ENCODE results near the gene CRYBB2.
"Not testable (repeated sequence)": the region's sequence is repeated elsewhere in the genome, so short reads cannot be mapped to it uniquely, and the experiment has no call there.

Gene CRYBB2

DNA sequence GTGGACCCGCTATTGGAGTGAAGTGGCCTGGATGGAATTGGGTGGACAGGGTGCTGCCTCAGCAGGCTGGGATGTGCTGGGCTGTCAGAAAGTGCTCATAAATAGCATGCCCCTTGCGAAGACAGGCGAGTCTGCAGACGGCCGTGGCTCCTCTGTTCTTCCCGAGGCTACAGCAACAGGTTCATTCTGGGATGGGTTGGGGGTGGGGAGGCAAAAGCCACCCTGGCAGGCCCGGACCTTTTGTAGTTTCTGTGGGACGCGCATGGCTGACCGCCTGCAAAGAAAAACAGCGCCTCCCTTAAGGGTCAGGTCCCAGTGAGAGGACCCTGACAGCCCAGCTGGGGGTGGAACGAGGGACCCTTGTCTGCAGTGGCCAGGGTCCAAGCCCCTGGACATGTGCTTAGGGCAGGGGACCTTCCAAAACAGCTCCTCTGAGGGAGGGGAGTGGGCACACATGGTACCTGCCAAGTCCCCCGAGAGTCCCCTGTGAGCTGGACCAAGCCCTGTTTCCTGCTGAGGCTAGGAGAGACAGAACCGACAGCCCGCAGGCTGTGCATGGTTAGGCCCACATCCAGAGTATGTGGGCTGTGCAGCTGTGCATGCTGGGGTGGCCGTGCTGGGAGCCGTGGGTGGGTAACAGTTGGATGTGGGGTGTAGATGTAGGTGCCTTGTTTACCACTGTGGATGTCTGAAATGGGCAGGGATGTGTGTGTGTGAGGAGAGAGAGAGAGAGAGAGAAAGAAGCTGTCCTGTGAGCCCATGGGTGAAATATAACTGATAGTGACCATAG is 19.5 kb upstream of the CRYBB2 start, which contains the start of gene CRYBB3:
Gene CRYBB3 (plus strand): TSS at position 128 of the 790 bp plus-strand sequence. CDS start 1,539 bp downstream, outside the sequence.
- DNase-seq = no peak

DNA sequence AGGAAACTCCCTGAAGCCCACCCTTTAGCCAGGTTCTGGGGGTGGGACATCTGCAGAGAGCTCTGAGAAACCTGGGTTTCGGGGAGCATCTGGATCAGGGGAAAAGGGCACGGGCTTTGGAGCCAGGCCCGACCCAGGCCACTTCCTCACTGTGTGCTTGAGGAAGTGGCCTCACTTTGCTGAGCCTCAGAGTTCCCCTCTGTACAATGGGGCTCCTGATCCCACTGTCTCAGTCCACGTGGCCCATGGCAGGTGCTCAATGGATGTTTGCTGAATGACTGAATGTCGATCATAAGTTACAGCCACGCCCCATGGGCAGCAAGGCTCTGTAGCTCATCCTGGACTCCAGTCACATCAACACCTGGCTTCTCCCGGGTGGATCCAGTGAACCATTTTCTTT is 18.5 kb upstream of the CRYBB2 start:
- DNase-seq = no peak

DNA sequence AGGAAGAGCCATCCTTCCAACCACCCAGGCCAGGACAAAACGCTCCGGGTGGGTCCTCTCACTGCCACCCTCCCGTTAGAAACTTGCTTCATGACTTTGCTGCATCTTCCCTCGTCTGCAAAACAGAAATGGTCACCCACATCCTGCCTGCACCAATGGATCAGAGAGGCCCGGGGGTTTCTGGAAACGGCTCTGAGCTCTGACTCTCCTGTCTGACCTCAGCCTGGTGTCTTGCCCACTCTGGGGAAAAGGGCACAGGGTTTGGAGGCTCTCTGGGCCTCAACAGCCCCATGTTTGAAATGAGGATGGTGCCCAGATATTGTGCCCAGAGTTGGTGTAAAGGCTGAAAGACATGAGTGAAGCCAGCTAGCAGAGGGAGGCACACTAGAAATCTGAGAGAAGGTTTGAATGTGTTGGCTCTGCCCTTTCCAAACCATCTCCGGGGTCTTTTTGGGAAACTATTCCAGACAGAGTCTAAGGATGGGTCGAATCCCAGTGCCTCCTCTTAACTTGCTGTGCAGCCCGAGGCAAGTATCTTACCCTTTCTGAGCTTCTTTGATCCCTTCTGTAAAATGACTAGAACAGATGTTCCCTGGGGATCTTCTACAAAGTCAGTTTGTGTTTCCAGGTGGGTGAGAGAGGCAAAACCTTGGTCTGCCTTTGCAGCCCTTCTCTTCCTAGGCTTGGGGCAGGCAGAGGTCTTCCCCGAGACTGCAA is 17.7 kb upstream of the CRYBB2 start:
- DNase-seq = no peak

DNA sequence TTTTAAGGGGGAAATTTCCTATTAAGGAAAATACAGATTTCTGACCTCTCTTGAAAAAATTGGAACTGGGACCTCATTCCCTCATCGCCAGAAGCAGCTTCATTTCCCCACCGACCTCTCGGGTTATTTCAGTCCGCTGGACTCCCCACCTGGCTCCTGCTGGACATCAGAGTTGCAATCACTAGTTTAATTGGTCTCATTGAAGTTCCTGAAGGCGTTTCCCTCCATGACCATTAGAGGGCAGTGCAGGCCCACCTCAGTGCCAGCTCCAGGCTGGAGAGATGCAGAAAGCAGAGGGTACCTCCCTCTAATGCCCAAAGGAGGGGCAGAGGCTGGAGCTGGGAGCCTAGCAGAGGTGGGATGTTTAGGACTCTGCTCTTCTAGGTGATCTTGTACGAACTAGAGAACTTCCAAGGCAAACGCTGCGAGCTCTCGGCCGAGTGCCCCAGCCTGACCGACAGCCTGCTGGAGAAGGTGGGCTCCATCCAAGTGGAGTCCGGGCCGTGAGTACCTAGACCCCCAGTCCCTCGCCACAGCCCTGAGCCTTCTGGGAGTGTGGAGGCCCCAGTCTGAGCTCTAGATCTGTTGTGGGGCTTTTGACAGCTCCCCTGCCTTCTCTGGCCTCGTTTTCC is 17.0 kb upstream of the CRYBB2 start:
- DNase-seq = peak; percentile 61

DNA sequence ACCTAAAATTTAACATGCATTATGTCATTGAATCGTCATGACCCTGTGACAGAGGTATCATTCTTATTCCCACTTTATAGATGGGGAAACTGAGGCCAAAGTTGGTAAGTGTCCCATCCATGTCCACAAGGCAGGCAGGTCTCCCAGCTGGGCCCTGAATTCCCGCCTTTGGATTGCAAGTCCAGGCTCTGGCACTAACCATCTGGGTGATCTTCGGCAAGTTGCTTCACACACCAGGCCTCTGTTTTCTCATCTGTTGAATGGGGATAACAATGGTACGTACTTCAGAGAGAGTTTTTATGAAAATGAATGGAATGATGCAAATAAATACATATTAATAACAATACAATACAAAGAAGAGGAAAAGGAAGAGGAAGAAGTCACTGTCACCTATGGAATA is 16.4 kb upstream of the CRYBB2 start:
- DNase-seq = no peak

DNA sequence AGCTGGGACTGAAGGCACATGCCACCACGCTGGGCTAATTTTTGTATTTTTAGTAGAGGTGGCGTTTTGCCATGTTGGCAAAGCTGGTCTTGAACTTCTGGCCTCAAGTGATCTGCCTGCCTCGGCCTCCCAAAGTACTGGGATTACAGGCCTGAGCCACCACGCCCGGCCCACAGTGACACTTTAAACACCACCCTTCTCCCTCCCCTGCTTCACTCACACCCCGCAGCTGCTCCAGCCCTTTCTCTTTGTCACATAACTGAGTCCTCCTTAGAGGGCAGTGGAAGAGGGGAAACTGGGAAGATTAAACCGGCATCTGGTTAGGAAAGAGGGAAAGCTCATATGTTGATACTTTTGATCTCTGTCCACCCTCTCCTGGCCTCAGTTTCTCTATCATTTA is 14.9 kb upstream of the CRYBB2 start:
- not testable (repeated sequence) for DNase-seq

DNA sequence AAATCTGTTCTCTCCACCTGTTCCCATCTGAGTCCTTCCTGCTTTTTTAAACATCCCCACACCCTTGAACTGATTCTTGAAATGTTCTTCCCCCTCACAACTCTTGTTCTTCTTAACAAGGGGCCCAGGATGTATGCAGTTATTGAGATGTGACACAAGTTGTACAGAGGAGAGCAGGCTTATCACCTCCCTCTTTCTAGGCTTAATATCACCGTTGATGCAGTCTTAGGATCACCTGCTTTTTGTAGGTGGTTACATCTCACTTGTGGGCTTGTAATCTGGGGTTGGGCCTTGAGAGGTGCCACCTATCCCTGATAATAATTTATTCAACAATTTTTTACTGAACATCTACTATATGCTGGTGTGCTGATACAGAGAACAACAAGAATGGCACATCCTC is 13.6 kb upstream of the CRYBB2 start:
- DNase-seq = no peak

DNA sequence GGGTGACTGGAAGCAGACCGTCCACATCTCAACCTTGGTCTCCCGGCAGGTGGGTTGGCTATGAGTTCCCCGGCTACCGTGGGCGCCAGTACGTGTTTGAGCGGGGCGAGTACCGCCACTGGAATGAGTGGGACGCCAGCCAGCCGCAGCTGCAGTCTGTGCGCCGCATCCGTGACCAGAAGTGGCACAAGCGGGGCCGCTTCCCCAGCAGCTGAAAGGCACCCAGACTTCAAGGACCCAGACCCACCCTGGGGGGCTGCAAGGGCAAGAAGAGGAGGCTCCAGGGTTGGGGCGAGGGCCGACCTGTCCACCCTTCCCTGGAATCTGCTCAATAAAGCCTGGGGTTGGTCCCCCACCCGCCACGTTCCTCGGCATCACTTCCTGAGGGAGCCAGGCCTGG is 12.4 kb upstream of the CRYBB2 start:
- no peak for DNase-seq

DNA sequence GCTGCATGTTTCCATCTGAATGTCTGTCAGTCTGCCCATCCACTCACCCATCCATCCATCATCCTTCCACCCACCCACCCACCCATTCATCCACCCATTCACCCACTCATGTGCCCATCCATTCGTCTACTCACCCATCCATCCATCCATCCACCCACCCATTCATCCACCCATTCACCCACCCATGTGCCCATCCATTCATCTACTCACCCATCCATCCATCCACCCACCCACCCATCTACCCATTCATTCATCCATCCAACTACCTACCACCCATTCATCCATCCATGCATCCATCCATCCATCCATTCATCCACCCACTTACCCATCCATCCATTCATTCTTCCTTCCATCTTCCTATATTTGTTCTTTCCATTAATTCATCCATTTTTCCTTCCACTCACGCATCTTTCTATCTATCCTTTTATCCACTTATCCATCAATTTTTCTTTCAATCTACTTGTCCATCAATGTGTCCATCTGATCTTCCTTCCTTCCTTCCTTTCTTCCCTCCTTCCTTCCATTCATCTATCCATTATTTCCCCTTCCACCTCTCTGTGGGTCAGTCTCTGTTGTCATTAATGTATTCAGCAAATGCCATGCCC is 11.8 kb upstream of the CRYBB2 start:
- no peak for DNase-seq

DNA sequence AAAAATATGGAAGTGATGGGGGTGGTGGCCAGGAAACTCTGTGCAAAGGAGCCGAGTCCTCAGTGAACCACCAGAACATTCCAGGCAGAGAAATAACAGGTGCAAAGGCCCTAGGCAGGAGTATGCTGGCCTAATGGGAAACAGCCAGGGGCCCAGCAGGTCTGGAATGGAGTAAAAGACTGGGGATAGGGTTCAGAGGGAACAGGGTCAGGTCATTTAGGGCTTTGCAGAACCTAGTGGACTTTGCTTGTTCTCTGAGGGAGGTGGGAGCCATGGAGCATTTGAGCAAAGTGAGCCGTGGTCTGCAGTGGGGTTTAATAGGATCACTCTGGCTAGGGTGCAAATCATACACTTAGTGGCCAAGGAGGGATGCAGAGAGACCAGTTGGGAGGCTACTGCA is 11.1 kb upstream of the CRYBB2 start:
- no peak for DNase-seq

DNA sequence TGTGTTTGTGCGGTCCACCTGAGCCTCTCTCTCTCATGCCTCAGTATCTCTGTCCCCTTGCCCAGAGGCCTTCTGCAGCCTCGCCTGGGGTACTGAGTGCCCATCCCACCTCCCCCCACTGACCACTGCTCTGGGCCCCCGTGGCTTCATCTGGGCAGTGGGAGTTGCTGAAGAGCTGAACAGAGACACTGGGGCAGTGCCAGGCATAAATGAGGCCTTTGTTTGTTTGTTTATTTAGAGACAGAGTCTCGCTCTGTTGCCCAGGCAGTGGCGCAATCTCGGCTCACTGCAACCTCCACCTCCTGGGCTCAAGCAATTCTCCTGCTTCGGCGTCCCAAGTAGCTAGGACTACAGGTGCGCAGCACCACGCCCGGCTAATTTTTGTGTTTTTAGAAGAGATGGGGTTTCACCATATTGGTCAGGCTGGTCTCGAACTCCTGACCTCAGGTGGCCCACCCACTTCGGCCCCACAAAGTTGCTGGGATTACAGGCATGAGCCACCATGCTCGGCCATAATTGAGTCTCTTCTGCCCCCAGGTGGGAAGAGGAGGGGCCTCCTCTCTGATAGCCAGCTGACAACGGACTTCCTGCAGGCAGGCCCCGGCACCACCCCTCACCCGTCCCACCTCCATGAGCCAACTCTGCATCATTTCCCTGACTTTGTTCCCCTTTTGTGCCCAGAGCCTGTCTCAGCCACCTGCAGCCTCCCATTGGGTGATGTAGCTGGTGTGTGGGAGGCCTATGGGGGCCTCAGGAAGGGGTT is 10.5 kb upstream of the CRYBB2 start:
- no peak for DNase-seq

DNA sequence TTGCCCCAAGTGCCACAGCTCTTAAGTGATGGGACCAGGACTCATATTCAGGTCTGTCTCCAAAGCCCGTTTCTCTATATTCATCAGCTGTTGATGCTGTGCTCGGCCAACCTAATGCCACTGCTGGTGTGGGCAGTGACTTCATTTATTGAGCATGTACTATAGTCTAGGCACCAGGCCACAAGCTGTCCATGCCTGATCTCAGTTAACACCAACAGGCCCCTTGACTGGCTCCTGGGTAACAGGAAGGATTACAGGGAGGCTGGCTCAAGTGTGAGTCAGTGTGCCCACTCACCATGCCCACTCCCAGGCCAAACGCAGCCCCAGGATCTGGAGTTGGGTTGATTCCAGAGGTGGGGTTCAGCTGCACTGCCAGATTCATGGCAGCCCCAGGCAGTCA is 8.6 kb upstream of the CRYBB2 start:
- no peak for DNase-seq

DNA sequence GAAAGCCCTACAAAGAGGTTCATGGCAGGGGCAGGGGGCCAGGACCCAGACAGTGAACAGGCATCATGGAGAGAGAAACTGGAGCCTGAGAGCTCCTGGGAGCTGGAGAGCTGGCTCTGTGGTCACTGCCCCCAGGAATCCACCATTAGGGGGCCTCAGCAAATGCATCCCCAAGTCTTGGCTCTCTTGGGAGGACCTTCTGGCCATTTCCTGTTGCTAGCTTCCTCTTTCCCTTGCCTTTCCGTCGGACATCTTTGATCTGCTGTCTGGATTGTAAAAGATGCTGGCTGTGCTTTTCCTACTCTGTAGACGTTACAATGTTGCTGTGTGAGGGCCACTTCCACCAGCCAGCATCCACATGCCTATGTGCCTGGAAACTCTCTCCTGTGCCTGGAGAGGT is 7.1 kb upstream of the CRYBB2 start:
- DNase-seq = no peak

DNA sequence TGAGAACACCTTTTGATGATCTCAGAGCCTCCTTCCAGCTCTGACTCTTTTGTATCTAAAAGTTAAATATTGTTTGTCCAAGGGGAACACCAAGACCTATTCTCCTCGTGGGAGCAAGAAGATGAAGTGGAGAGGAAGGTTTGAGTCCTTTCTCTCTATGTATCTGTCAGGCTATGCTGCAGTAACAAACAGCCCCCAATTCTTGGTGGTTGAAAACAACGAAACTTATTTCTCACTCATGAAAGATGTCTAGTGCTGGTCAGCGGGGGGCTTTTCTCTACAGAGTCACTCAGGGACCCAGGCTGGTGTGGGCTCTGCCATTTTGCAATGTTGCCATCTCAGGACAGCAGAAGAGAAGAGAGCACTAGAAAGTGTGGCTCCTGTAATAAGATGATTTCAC is 6.2 kb upstream of the CRYBB2 start:
- no peak for DNase-seq

DNA sequence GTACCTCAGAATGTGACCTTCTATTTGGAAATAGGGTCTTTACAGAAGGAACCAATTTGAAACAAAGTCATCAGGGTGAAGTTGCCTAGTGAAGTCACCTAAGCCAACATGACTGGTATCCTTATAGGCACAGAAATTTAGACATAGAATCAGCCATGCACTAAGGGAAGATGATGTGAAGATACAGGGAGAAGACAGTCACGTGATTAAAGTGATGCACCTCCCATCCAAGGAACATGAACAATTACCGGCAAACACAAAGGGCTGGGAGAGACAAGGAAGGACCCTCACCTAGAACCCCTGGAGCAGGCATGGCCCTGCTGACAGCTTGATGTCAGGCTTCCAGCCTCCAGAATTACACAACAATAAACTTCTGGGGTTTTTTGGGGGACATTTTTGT is 3.2 kb upstream of the CRYBB2 start:
- DNase-seq = no peak

DNA sequence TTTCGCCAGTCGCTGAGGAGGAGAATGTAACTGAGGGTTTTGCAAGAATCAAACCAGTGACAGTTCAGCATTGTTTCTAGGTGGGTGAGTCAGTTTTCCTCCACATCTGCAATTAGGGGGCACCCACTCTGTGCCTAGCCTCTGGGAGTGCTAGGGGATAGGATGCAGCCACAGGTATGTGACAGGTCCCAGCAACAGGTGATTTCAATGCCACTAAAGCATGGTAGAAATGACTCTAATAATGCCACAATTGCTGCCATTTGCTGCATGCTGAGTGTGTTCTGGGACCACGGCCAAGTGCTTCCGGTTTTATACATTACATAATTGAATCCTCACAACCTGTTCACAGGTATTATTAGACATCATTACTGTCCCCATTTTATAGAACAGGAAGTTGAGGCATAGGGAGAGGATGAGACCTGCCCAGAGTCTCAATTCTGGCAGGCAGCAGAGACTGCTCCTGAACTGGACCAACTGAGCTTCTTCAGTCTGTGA is 556 bp downstream of the CRYBB2 start:
- DNase-seq = no peak

DNA sequence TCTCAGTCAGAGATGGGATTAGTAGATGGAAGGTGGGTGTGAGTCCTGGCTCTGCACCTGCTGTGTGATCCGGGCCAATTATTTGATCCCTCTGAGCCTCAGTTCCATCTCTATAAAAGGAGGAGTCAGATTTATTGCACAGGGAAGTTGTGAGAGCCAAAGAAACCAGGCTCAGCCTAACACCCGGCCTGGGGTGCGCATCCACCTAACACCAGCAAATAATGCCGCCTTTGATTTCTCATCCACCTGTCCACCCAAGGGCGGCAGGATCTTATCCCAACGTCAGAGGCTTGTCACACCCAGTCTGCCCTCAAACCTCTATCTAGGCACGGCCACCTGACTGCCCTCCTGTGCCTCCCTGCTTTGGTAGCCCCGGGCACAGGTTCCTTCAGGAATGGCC is 2.4 kb downstream of the CRYBB2 start:
- no peak for DNase-seq

DNA sequence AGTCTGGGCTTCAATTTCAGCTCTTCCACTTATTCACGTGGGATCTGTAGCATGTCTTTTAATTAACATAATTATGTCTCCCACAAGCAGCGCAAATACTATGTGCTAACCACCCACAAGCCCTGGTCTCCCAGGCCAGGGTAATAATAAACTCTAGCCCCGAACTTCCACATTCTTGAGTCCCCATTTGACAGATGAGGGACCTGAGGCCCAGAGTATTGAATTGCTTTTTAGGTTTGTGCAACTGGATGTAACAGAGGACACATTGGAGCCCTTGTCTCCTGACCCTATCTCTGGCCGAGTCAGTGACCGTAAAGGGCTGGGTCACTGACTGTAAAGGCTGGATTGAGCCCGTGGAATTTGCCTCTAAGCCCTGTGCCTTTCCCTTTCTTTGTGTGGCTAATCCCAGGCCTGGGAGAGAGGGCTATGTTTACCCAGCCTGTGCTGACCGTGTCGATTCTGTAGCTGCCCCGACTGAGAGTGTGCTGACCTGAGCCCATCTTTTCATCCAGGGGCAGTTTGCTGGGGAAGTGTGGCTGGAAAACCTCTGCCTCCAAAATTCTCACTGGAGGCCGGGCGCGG is 3.9 kb downstream of the CRYBB2 start:
- DNase-seq = no peak

DNA sequence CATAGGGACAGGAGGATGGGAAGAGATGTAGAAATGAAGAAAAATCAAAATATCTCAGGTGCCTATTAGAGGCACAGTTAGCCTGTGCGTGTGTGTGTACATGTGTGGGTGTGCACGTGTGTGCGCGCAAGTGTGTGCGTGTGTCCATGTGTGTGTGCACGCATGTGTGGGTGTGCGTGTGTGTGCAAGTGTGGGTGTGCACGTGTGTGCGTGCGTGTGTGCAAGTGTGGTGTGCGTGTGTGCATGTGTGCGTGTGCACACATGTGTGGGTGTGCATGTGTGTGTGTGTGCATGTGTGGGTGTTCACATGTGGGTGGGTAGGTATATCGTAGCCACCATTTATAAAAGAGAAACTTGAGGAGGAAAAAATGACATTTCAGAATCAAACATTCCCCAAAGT is 9.4 kb downstream of the CRYBB2 start:
- no peak for DNase-seq

DNA sequence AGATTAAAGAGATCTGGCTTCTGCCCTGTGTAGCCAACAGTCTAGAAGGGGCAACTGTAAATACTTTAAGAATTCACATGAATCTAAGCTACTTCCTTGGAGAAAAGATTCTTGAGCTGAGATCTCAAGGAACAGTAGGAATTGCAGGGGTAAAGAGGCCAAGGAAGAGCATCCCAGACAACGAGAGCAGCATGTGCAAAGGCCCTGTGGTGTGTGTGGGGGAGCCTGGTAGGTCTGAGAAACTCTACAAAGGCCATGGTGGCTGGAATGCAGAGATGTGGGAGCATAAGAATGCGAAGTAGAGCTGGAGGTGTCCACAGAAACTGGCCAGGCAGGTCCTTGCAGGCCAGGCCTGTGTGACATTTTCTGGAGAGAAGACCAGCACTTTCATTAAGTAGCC is 11.3 kb downstream of the CRYBB2 start:
- DNase-seq = not testable (repeated sequence)

DNA sequence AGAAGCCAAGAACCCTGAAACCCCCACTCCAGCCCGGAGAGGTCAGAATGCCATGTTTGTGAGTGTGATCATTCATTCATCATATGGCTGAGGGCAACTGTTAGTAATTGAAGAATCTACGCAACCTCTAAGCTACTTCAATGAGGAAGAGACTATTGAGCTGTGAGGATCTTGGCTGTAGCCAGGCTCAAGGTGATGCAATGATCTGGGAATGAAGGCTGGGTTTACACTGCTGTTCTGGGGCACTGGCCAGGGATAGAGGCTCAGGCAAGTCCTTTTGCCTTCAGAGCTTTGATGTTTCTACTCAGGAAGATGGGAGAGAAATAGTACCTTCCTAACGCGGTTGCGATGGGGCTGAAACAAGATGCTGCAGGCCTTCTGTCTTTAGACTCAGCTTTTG is 12.9 kb downstream of the CRYBB2 start:
- no peak for DNase-seq

DNA sequence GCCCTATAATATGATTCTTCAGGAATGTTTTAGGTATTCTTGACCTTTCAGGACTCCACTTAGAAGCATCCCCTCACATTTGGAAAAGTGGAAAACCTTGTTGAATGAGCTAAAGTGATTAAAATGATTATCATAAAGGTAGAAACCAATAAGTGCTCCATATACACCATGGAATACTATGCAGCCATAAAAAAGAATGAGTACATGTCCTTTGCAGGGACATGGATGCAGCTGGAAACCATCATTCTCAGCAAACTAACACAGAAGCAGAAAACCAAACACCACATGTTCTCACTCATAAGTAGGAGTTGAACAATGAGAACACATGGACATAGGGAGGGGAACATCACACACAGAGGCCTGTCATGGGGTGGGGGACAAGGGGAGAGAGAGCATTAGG is 14.3 kb downstream of the CRYBB2 start:
- not testable (repeated sequence) for DNase-seq
